ENCODE data around the gene IRX1.

IRX1 gene

GRCh38 chr5:3595006-3595961 lies at the start of gene IRX1:
TSS of gene IRX1 (plus strand) at chr5:3595832. CDS start at chr5:3596106, 274 bp downstream.
- no peak for DNase-seq
- in situ Hi-C loops (cut with HindIII; ENCODE audit: low pct_ligation_motif_present, low pct_unique_long_range_greater_than_20kb, low sequenced_read_pairs) = no loop called here

GRCh38 chr5:3546028-3546427 lies 49.6 kb upstream of the IRX1 start:
- in situ Hi-C loops (cut with HindIII; ENCODE audit: low pct_ligation_motif_present, low pct_unique_long_range_greater_than_20kb, low sequenced_read_pairs) = no loop called here
- DNase-seq = no peak

GRCh38 chr5:3564116-3564515 lies 31.5 kb upstream of the IRX1 start:
- in situ Hi-C loops (cut with HindIII; ENCODE audit: low pct_ligation_motif_present, low pct_unique_long_range_greater_than_20kb, low sequenced_read_pairs) = no loop called here
- DNase-seq = no peak

GRCh38 chr5:3564827-3565518 lies 30.7 kb upstream of the IRX1 start:
- no peak for DNase-seq
- in situ Hi-C loops (cut with HindIII; ENCODE audit: low pct_ligation_motif_present, low pct_unique_long_range_greater_than_20kb, low sequenced_read_pairs) = no loop called here

GRCh38 chr5:3584724-3585531 lies 10.7 kb upstream of the IRX1 start:
- no peak for DNase-seq
- in situ Hi-C loops (cut with HindIII; ENCODE audit: low pct_ligation_motif_present, low pct_unique_long_range_greater_than_20kb, low sequenced_read_pairs) = no loop called here

GRCh38 chr5:3590161-3590966 lies 5.3 kb upstream of the IRX1 start:
- in situ Hi-C loops (cut with HindIII; ENCODE audit: low pct_ligation_motif_present, low pct_unique_long_range_greater_than_20kb, low sequenced_read_pairs) = no loop called here
- DNase-seq = no peak

- in situ Hi-C loops (cut with HindIII; ENCODE audit: low pct_ligation_motif_present, low pct_unique_long_range_greater_than_20kb, low sequenced_read_pairs) = no loop called here
- DNase-seq = no peak
Measured at GRCh38 chr5:3590967-3591900, 4.4 kb upstream of the IRX1 start.

- DNase-seq = no peak
- in situ Hi-C loops (cut with HindIII; ENCODE audit: low pct_ligation_motif_present, low pct_unique_long_range_greater_than_20kb, low sequenced_read_pairs) = no loop called here
Measured at GRCh38 chr5:3592298-3592697, 3.3 kb upstream of the IRX1 start.

- in situ Hi-C loops (cut with HindIII; ENCODE audit: low pct_ligation_motif_present, low pct_unique_long_range_greater_than_20kb, low sequenced_read_pairs) = no loop called here
- DNase-seq = no peak
Measured at GRCh38 chr5:3593771-3594509, 1.7 kb upstream of the IRX1 start.

- in situ Hi-C loops (cut with HindIII; ENCODE audit: low pct_ligation_motif_present, low pct_unique_long_range_greater_than_20kb, low sequenced_read_pairs) = no loop called here
- DNase-seq = peak; percentile 2
Measured at GRCh38 chr5:3594510-3595005, 1.1 kb upstream of the IRX1 start.

- in situ Hi-C loops (cut with HindIII; ENCODE audit: low pct_ligation_motif_present, low pct_unique_long_range_greater_than_20kb, low sequenced_read_pairs) = no loop called here
- DNase-seq = no peak
Measured at GRCh38 chr5:3596261-3596825, 711 bp downstream of the IRX1 start.

GRCh38 chr5:3596857-3597166 lies 1.2 kb downstream of the IRX1 start:
- no peak for DNase-seq
- in situ Hi-C loops (cut with HindIII; ENCODE audit: low pct_ligation_motif_present, low pct_unique_long_range_greater_than_20kb, low sequenced_read_pairs) = no loop called here

GRCh38 chr5:3597167-3598007 lies 1.8 kb downstream of the IRX1 start:
- in situ Hi-C loops (cut with HindIII; ENCODE audit: low pct_ligation_motif_present, low pct_unique_long_range_greater_than_20kb, low sequenced_read_pairs) = no loop called here
- DNase-seq = no peak

- in situ Hi-C loops (cut with HindIII; ENCODE audit: low pct_ligation_motif_present, low pct_unique_long_range_greater_than_20kb, low sequenced_read_pairs) = no loop called here
- no peak for DNase-seq
Measured at GRCh38 chr5:3598207-3598606, 2.6 kb downstream of the IRX1 start.

- in situ Hi-C loops (cut with HindIII; ENCODE audit: low pct_ligation_motif_present, low pct_unique_long_range_greater_than_20kb, low sequenced_read_pairs) = no loop called here
- DNase-seq = no peak
Measured at GRCh38 chr5:3598769-3599211, 3.2 kb downstream of the IRX1 start.

Data from ACHN (cell line).